GM12878 (cell line): ENCODE measurements around the gene DCUN1D3. TPM values are rescaled to one million over a fixed set of nuclear protein-coding genes. Genes with fewer than 3 reads are reported as not detected.

Source experiments
- ATAC-seq: fragments of 200-7000 bp; cut with Tn5 transposase; 3 replicates; pipeline ENCODE4 v1.9.1; 2020; ENCODE audit warnings: mild to moderate bottlenecking, moderate library complexity
- BruUV-seq: library from RNA; stranded (reverse); fragments of 400-500 nt; replicated peaks from 2 replicates; lab custom pipeline; 2021; lab: Mats Ljungman, UMichigan
- CTCF ChIA-PET: fragments of 300-600 bp; sonication (Branson Sonifier 250); formaldehyde crosslinking; extraction: SDS; loops from one replicate; lab custom pipeline; 2021; ENCODE audit warnings: inconsistent platforms; lab: Yijun Ruan, JAX
- POLR2A ChIA-PET: fragments of 350-600 bp; formaldehyde crosslinking; extraction: SDS; loops from one replicate; lab custom pipeline; 2021; ENCODE audit warnings: inconsistent platforms; lab: Charles Lee
- RAD21 ChIA-PET: fragments of 300-600 bp; sonication (Branson Sonifier 250); formaldehyde crosslinking; loops from one replicate; lab custom pipeline; 2023; ENCODE audit warnings: antibody characterized with exemption; ENCODE audit not compliant: unreplicated experiment; lab: Charles Lee
- SMC1A ChIA-PET: fragments of 300-600 bp; sonication (Branson Sonifier 250); formaldehyde crosslinking; loops from one replicate; lab custom pipeline; 2023; ENCODE audit not compliant: unreplicated experiment, uncharacterized antibody; lab: Charles Lee
- DNase-seq: peaks from one replicate; pipeline ENCODE4 v3.0.0-alpha.2; 2011; ENCODE audit warnings: low read depth, low spot score
- FAIRE-seq: peaks from 3 replicates; lab custom pipeline; 2011; peaks lifted over from hg19 to GRCh38; lab: Jason Lieb, UNC
- H2AFZ ChIP-seq: 2 replicates; pipeline ENCODE4 v1.6.0; 2011; ENCODE audit warnings: low read depth, low read length, control low read depth; ENCODE audit not compliant: control insufficient read depth
- H3K27ac ChIP-seq: 2 replicates; pipeline ENCODE4 v1.5.1; 2011; ENCODE audit warnings: control low read depth; ENCODE audit not compliant: control insufficient read depth, insufficient read depth
- H3K27me3 ChIP-seq, 2 experiments: replicated peaks in 1 of 2; 2 replicates each; pipeline versions ENCODE4 v1.6.0 to v1.6.1; 2011; ENCODE audit warnings: low read length in 1 of 2; ENCODE audit not compliant: control insufficient read depth in 2 of 2, insufficient read depth in 2 of 2
- H3K36me3 ChIP-seq, 2 experiments: 2 replicates each; pipeline ENCODE4 v1.5.1; 2011; ENCODE audit warnings: low read length in 1 of 2; ENCODE audit not compliant: control insufficient read depth in 2 of 2, insufficient read depth in 2 of 2
- H3K4me1 ChIP-seq: 2 replicates; pipeline ENCODE4 v1.6.1; 2011; ENCODE audit warnings: mild to moderate bottlenecking, low read length, moderate library complexity, mixed read lengths; ENCODE audit not compliant: control insufficient read depth, insufficient read depth
- H3K4me2 ChIP-seq: 2 replicates; pipeline ENCODE4 v1.6.0; 2011; ENCODE audit warnings: control low read depth; ENCODE audit not compliant: control insufficient read depth, insufficient read depth
- H3K4me3 ChIP-seq: fragments of 200-600 bp; sonication (generic); 2 replicates; pipeline ENCODE4 v1.5.1; 2016
- H3K79me2 ChIP-seq: 2 replicates; pipeline ENCODE4 v1.6.0; 2011; ENCODE audit warnings: low read length; ENCODE audit not compliant: control insufficient read depth, insufficient read depth
- H3K9ac ChIP-seq: 2 replicates; pipeline ENCODE4 v1.8.0; 2011; ENCODE audit warnings: low read length, control low read depth, mixed read lengths; ENCODE audit not compliant: control insufficient read depth, insufficient read depth
- H3K9me3 ChIP-seq: replicated peaks from 3 replicates; pipeline ENCODE4 v1.5.1; 2011; ENCODE audit warnings: mild to moderate bottlenecking, low read length; ENCODE audit not compliant: control insufficient read depth, insufficient read depth
- H4K20me1 ChIP-seq: 2 replicates; pipeline ENCODE4 v1.6.0; 2011; ENCODE audit not compliant: control insufficient read depth, insufficient read depth
- CBFB ChIP-seq: IDR thresholded peaks from 2 replicates; pipeline ENCODE4 v1.6.1; 2016; ENCODE audit warnings: antibody characterized with exemption, low read depth
- MXI1 ChIP-seq: fragments of 150-350 bp; IDR thresholded peaks from 2 replicates; pipeline ENCODE4 v1.6.1; 2011; ENCODE audit warnings: low read depth, mild to moderate bottlenecking, inconsistent platforms, low read length, improper control_type of control experiment
- PAX8 ChIP-seq: fragments of 450-650 bp; IDR thresholded peaks from 2 replicates; pipeline ENCODE4 v1.6.1; 2017; ENCODE audit warnings: mild to moderate bottlenecking, moderate library complexity
- ZNF384 ChIP-seq: IDR thresholded peaks from 2 replicates; pipeline ENCODE4 v1.6.1; 2012; ENCODE audit warnings: low read depth, mild to moderate bottlenecking, low read length, improper control_type of control experiment, borderline replicate concordance
- WGBS: methylation state at CpG from one replicate; pipeline ENCODE4 v1.1.6; 2016; ENCODE audit warnings: low lambda C conversion rate; ENCODE audit not compliant: insufficient replicate concordance, insufficient coverage; ENCODE audit errors: missing lambda C conversion rate; 5-methylcytosine and 5-hydroxymethylcytosine counted together
- in situ Hi-C: fragments of 300-500 bp; cut with MboI; formaldehyde crosslinking; loops from 9 replicates; pipeline ENCODE4 v1.14.3; 2018; ENCODE audit warnings: mixed read lengths
- intact Hi-C: fragments of 100-400 bp; cut with micrococcal nuclease; formaldehyde crosslinking; loops from one replicate; pipeline ENCODE4 v1.14.2; 2022; ENCODE audit not compliant: unreplicated experiment
- polyA plus RNA-seq, 11 experiments: library from polyadenylated mRNA; depleted of rRNA in 4 of 11; unstranded in 6 of 11; stranded (reverse) in 5 of 11; fragments of >200 nt; fragmentation: Nextera tagmentation in 4 of 11; fragmentation: Illumina TruSeq in 1 of 11; extraction: Ambion mirVana in 4 of 11; extraction: Trizol in 1 of 11; gene quantifications; 1 replicate in 1 of 11; 2 replicates in 10 of 11; pipeline versions ENCODE4 v1.2.1 to v1.2.3, GENCODE V29; 2011 to 2016; ENCODE audit warnings: inconsistent platforms in 2 of 11, missing spikeins in 2 of 11, low read depth in 1 of 11
- total RNA-seq, 4 experiments: library from RNA; depleted of rRNA in 3 of 4; stranded (reverse); fragments of >200 nt in 3 of 4; fragmentation: Illumina TruSeq in 1 of 4; extraction: Trizol in 1 of 4; gene quantifications; 2 replicates each; pipeline versions ENCODE4 v1.2.1 to v1.2.3, GENCODE V29; 2013 to 2021
- TF ChIP-seq, protein P1 (sequence below): fragments of 450-650 bp; IDR thresholded peaks from 2 replicates; pipeline ENCODE4 v1.6.1; 2016; ENCODE audit warnings: mild to moderate bottlenecking

Gene DCUN1D3
- total and polyA plus RNA-seq, 10 of the 15 experiments (the other 5 are each of a cell fraction or from before 2014, with no cell fraction given): 0.47 to 4.5 (median 1.9) TPM

DNA sequence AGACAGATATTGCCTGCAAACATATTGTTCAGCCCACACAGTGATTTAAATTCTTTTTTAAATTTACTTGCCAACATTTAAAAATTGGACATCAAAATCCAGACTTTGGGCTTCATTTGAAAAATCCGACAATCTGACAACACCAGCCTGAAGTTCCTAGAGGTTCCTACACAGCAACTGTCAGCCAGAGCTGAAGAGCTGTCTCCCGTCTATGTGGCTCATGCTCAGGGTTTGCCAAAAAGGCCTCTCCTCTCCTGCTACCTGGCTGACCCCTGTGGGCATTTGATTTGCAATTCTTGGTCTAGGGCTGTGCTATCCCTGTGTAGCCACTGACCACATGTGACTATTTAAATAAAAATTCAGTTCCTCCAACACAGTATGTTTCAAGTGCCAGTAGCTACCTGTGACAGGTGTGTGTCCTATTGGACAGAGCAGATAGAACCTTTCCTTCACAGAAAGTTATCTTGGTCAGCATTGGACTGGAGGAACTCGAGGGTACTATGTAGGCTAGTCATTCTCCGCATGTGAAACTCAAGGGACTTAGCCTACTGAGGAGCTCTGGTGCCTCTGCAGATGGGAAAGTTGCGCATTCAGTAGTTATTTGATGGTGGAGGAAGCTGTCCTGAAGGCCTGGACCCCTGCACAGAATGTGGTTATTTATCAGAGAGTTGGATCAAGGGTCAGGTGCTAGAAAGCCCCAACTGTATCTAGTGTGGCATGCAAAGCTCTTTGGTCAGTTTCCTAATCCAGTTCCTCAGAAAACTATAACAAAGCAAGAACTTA, 3.1 kb upstream of the DCUN1D3 start:
- Histone ChIP-seq H2AFZ (no peak overlapping the region), H3K4me3 (peak overlapping the region; percentile 31; the same call in 1 of the 2 replicates), H4K20me1 (no peaks in the 10 kb centered on the region), H3K4me2 (peak overlapping the region; percentile 82), H3K27me3 (no peaks in the 10 kb centered on the region), H3K27ac (no peak overlapping the region), H3K36me3 (no peaks in the 10 kb centered on the region; a peak in 1 of 4 replicates), H3K4me1 (peaks cover 22% of the 10 kb centered on the region), H3K9ac (no peak overlapping the region), H3K79me2 (peaks cover 25% of the 10 kb centered on the region), H3K9me3 (no peaks in the 10 kb centered on the region)
- SMC1A ChIA-PET: interaction anchor here (0.6 to 4.6 kb wide), 12 partner anchors 8 to 1432 kb away, joined by 3 to 34 read pairs (median 6); no protein-coding TSS in a partner anchor
- no TSS peak for BruUV-seq
- POLR2A ChIA-PET: interaction anchor here (0.5 to 2.3 kb wide), 6 partner anchors 13 to 83 kb away, joined by 3 to 12 read pairs (median 3); no protein-coding TSS in a partner anchor
- FAIRE-seq: no peak
- no peak for TF ChIP-seq MXI1
- no peak for TF ChIP-seq CBFB
- TF ChIP-seq, protein P1, sequence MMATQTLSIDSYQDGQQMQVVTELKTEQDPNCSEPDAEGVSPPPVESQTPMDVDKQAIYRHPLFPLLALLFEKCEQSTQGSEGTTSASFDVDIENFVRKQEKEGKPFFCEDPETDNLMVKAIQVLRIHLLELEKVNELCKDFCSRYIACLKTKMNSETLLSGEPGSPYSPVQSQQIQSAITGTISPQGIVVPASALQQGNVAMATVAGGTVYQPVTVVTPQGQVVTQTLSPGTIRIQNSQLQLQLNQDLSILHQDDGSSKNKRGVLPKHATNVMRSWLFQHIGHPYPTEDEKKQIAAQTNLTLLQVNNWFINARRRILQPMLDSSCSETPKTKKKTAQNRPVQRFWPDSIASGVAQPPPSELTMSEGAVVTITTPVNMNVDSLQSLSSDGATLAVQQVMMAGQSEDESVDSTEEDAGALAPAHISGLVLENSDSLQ: no peak
- TF ChIP-seq PAX8: no peak
- TF ChIP-seq ZNF384: no peak
- in situ Hi-C loops (no loop called here), intact Hi-C loops (no loop called here)
- CTCF ChIA-PET: interaction anchor here (0.9 to 3.7 kb wide), 7 partner anchors 8 to 55 kb away, joined by 3 to 18 read pairs (median 5); no protein-coding TSS in a partner anchor
- DNase-seq: no peak
- 78% methylated on average over 5 of the region's 5 CpGs for WGBS
- RAD21 ChIA-PET: interaction anchor here (0.6 to 2.8 kb wide), 8 partner anchors 24 to 1972 kb away, joined by 3 to 12 read pairs (median 6); no protein-coding TSS in a partner anchor
- ATAC-seq: no peak
